ENCODE results near the gene MRPL41. TPM values are rescaled to one million over a fixed set of nuclear protein-coding genes. Genes with fewer than 3 reads are reported as not detected.

Gene MRPL41
- total and polyA plus RNA-seq, 2 of the 13 experiments (the other 11 are each of a cell fraction or from before 2014, with no cell fraction given), result 20.9 to 54.0 TPM

- no peak for TF ChIP-seq ZNF253 (CRISPR knock-in tag; IDR thresholded peaks at IDR 0.05; ENCODE audit: borderline replicate concordance)
- peak; percentile 51; the same call in 1 of the 2 replicates for TF ChIP-seq KMT2A (CRISPR knock-in tag; IDR thresholded peaks at IDR 0.05)
- no peak for TF ChIP-seq STAT5B (CRISPR knock-in tag; IDR thresholded peaks at IDR 0.05)
- TF ChIP-seq, protein P1, sequence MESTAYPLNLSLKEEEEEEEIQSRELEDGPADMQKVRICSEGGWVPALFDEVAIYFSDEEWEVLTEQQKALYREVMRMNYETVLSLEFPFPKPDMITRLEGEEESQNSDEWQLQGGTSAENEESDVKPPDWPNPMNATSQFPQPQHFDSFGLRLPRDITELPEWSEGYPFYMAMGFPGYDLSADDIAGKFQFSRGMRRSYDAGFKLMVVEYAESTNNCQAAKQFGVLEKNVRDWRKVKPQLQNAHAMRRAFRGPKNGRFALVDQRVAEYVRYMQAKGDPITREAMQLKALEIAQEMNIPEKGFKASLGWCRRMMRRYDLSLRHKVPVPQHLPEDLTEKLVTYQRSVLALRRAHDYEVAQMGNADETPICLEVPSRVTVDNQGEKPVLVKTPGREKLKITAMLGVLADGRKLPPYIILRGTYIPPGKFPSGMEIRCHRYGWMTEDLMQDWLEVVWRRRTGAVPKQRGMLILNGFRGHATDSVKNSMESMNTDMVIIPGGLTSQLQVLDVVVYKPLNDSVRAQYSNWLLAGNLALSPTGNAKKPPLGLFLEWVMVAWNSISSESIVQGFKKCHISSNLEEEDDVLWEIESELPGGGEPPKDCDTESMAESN (CRISPR knock-in tag; conservative IDR thresholded peaks at IDR 0.05), result peak; percentile 16; the same call in 1 of the 2 replicates
- no peak for TF ChIP-seq ELF4 (CRISPR knock-in tag; IDR thresholded peaks at IDR 0.05; ENCODE audit: borderline replicate concordance)
- TF ChIP-seq ZNF460 (CRISPR knock-in tag; IDR thresholded peaks at IDR 0.05; ENCODE audit: borderline replicate concordance), result no peak
- TF ChIP-seq ZNF441 (CRISPR knock-in tag; IDR thresholded peaks at IDR 0.05; ENCODE audit: borderline replicate concordance), result no peak
- no peak for TF ChIP-seq ZNF749 (CRISPR knock-in tag; IDR thresholded peaks at IDR 0.05; ENCODE audit: borderline replicate concordance)
- peak; percentile 22; the same call in 1 of the 2 replicates for TF ChIP-seq TFDP1 (CRISPR knock-in tag; IDR thresholded peaks at IDR 0.05; ENCODE audit: borderline replicate concordance)
- TF ChIP-seq KLF6 (CRISPR knock-in tag; IDR thresholded peaks at IDR 0.05), result no peak
- TF ChIP-seq ZNF567 (CRISPR knock-in tag; IDR thresholded peaks at IDR 0.05; ENCODE audit: borderline replicate concordance), result no peak
- 0 out of 2 replicates have a peak, but pooled peaks have one; percentile 46 for TF ChIP-seq HNF1B (CRISPR knock-in tag; IDR thresholded peaks at IDR 0.05)
- 0 out of 2 replicates have a peak, but pooled peaks have one; percentile 13 for TF ChIP-seq ZNF710 (CRISPR knock-in tag; IDR thresholded peaks at IDR 0.05; ENCODE audit: borderline replicate concordance)
- TF ChIP-seq NCOR1 (IDR thresholded peaks at IDR 0.05; ENCODE audit: borderline replicate concordance, low read length), result no peak
- TF ChIP-seq TIGD3 (CRISPR knock-in tag; IDR thresholded peaks at IDR 0.05; ENCODE audit: borderline replicate concordance), result no peak
- peak; percentile 37; the same call in 1 of the 2 replicates for TF ChIP-seq KLF15 (CRISPR knock-in tag; IDR thresholded peaks at IDR 0.05; ENCODE audit: borderline replicate concordance)
- TF ChIP-seq ZBTB38 (CRISPR knock-in tag; IDR thresholded peaks at IDR 0.05), result no peak
- TF ChIP-seq ZNF773 (CRISPR knock-in tag; IDR thresholded peaks at IDR 0.05; ENCODE audit: borderline replicate concordance), result no peak
- no peak for TF ChIP-seq ZNF724P (CRISPR knock-in tag; IDR thresholded peaks at IDR 0.05; ENCODE audit: borderline replicate concordance)
- no peak for TF ChIP-seq SMAD9 (CRISPR knock-in tag; IDR thresholded peaks at IDR 0.05)
Observed at GRCh38 chr9:137551264-137552021, at the start of gene MRPL41 (continued).

Data from HepG2 (cell line).